Measurements from ENCODE around the gene PLA2G6. TPM values are rescaled to one million over a fixed set of nuclear protein-coding genes. Genes with fewer than 3 reads are reported as not detected.

Gene PLA2G6
- total RNA-seq, 1 experiment from 2014 or later, result 36.0 TPM

GRCh38 chr22:38077096-38077495 is 104.5 kb downstream of the PLA2G6 start (continued):
- TF ChIP-seq ELF1 (IDR thresholded peaks at IDR 0.05; ENCODE audit: borderline replicate concordance, low read depth) (no peak), EZH2 (IDR thresholded peaks at IDR 0.05) (no peak), EZH2phosphoT487 (IDR thresholded peaks at IDR 0.05; ENCODE audit: borderline replicate concordance) (no peak)

GRCh38 chr22:38075961-38076360 is 105.7 kb downstream of the PLA2G6 start:
- Histone ChIP-seq H3K9me3 (ENCODE audit: control insufficient read depth in 1 of 2, insufficient read depth in 1 of 2, low read depth in 1 of 2, low read length in 2 of 2) (no peaks in the 10 kb centered on the region), H4K20me1 (ENCODE audit: insufficient read depth) (no peaks in the 10 kb centered on the region), H2AFZ (ENCODE audit: low read depth, low read length, poor library complexity, severe bottlenecking) (no peak overlapping the region), H3K27me3 (ENCODE audit: insufficient read depth, low read length) (no peaks in the 10 kb centered on the region), H3K79me2 (ENCODE audit: insufficient read depth, low read length) (no peaks in the 10 kb centered on the region), H3K9ac (ENCODE audit: low read length) (no peak overlapping the region), H3K4me2 (ENCODE audit: low read length) (no peak overlapping the region), H3K4me1 (ENCODE audit: control insufficient read depth in 1 of 2, insufficient read depth in 2 of 2, low read length in 2 of 2) (no peaks in the 10 kb centered on the region), H3K27ac (ENCODE audit: low read depth, low read length) (no peak overlapping the region), H3K36me3 (ENCODE audit: control insufficient read depth in 1 of 2, insufficient read depth in 2 of 2, low read length in 2 of 2) (peaks cover 3 to 19% of the 10 kb centered on the region in 2 experiments; a peak in 2 of 4 replicates), H3K9me2 (ENCODE audit: insufficient read depth) (no peaks in the 10 kb centered on the region), H3K4me3 (replicated peaks in 1 of 2; ENCODE audit: low read depth in 1 of 2, low read length in 2 of 2) (no peak overlapping the region)
- ATAC-seq, result no peak
- no peak for DNase-seq (ENCODE audit: low read depth, low spot score)
- BruUV-seq (replicated peaks), result no TSS peak
- TF ChIP-seq ZNF274 (IDR thresholded peaks at IDR 0.05; ENCODE audit: low read depth, low read length) (no peak), POLR2A (IDR thresholded peaks at IDR 0.05; ENCODE audit: borderline replicate concordance, extremely low read depth, insufficient read depth, insufficient read length) (no peak), REST (IDR thresholded peaks at IDR 0.05; ENCODE audit: low read depth) (no peak), JUND (IDR thresholded peaks at IDR 0.05) (no peak), SP1 (IDR thresholded peaks at IDR 0.05; ENCODE audit: low read depth) (no peak), ZBTB33 (IDR thresholded peaks at IDR 0.05; ENCODE audit: extremely low read depth, insufficient replicate concordance, low read length) (no peak), YY1 (IDR thresholded peaks at IDR 0.05; ENCODE audit: extremely low read depth, insufficient replicate concordance, low read depth, low read length) (no peak), RAD21 (IDR thresholded peaks at IDR 0.05; ENCODE audit: low read depth) (no peak), EGR1 (IDR thresholded peaks at IDR 0.05; ENCODE audit: low read depth) (no peak), POLR2AphosphoS5 (IDR thresholded peaks at IDR 0.05; ENCODE audit: low read depth, low read length) (no peak), EZH2phosphoT487 (IDR thresholded peaks at IDR 0.05; ENCODE audit: borderline replicate concordance) (no peak)
- TF ChIP-seq, protein P1, sequence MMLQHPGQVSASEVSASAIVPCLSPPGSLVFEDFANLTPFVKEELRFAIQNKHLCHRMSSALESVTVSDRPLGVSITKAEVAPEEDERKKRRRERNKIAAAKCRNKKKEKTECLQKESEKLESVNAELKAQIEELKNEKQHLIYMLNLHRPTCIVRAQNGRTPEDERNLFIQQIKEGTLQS (IDR thresholded peaks at IDR 0.05), result no peak
- RAD21 ChIA-PET (ENCODE audit: low non-redundant PET in 1 of 2, low total read pairs in 2 of 2, uncharacterized antibody in 2 of 2, unreplicated experiment in 2 of 2), result no interaction called here
- CTCF ChIA-PET, result no interaction called here
- intact Hi-C loops (cut with micrococcal nuclease), result no loop called here
- POLR2A ChIA-PET, result no interaction called here
